GM18951 (cell line): ENCODE data around the gene RTEL1.
"Not testable (repeated sequence)": the region's sequence is repeated elsewhere in the genome, so short reads cannot be mapped to it uniquely, and the experiment has no call there.

Source experiments
- POLR2A ChIP-seq: IDR thresholded peaks from 4 replicates; pipeline ENCODE4 v1.6.1; 2011; ENCODE audit warnings: mild to moderate bottlenecking; ENCODE audit not compliant: insufficient read length, insufficient read depth; ENCODE audit errors: extremely low read depth
- in situ Hi-C: fragments of 300-500 bp; cut with MboI; formaldehyde crosslinking; loops from one replicate; pipeline ENCODE4 v1.12.0; 2022; ENCODE audit warnings: low sequenced_read_pairs, mixed read lengths, inconsistent platforms; ENCODE audit not compliant: unreplicated experiment

RTEL1 gene

DNA sequence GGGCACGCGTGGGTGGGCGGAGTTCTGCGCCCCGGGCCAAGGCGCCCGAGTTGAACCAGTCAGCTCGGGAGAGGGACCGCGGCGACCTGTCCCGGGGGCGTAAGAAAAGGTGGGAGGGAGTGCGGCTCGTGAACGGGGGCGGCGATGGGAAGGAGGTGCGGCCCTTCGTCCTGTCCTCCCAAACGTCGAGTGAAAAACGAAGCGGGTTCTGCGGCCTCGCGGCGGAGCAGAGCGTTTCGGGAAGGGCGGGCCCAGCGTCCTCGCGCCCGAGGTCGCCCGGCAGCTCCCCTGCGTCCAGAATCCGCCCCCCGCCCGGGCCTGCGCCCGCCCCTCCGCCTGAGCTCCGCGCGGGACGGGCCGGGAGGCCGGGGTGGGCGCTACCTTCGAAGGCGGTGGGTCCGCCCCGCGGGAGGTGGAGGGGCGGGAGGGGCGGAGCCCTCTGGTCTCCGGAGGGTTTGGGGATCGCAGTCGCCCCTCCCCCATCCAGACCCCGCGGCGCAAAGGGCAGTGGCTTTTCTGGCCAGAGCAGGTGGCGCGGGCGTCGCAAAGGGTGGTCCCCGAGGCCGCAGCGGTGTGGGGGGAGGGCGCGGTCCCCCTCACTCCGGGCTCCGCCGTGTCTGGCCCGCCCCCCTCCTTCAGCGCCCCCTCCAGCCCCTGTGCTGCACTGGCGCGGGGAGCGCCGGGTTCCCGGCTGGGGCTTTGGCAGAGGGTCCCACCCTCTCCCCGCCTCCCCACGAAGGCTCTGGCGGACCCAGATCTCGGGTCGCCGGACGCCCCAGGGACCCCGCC, 5.7 kb upstream of the RTEL1 start:
- in situ Hi-C loops = no loop called here
- TF ChIP-seq POLR2A = no peak

DNA sequence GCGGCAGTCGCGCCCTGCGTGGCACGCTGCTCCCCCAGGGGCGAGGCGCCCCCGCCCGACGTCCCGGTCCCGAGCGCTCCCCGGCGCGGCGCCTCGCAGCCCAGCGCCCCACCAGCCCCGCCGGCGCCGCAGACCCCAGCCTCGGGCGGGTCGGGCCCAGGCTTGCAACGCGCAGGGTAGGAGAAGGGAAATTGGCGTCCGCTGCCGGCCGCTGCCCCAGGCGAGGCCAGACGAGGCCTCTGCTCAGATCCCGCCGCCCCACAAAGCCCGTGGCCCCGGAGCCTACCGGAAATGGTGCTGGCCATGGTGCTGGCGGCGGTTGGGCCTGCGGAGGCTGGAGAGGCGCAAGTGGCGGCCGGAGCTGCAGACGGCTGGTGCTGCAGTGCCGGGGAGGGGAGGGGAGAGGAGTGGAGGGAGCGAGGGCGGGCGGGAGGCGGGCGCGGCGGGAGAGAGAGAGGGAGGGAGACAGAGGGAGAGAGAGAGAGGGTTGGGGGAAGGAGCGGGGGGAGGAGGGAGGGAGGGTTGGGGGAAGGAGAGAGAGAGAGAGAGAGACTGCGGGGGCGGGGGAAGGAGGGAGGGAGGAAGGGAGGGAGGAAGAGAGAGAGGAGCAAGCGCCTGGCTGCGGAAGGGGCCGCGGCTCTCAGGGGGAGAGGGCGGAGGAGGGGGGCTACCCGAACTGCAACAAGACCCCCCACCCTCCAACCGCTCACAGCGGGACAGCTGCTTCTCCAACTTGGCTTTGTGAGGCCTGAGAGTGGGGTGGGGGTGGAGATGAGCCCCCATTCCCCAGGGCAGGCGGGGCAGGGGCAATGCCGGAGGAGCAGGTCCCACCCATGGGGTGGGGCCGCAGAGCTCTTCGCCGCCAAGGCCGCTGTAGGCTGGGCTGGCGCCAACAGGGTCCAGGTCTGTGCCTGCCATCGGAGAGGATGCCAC, 4.8 kb upstream of the RTEL1 start, which contains the start of gene STMN3:
STMN3 (minus strand) TSS at position 384 of the 933 bp plus-strand sequence; CDS start at position 305, 79 bp downstream.
- no peak for TF ChIP-seq POLR2A
- in situ Hi-C loops = no loop called here

DNA sequence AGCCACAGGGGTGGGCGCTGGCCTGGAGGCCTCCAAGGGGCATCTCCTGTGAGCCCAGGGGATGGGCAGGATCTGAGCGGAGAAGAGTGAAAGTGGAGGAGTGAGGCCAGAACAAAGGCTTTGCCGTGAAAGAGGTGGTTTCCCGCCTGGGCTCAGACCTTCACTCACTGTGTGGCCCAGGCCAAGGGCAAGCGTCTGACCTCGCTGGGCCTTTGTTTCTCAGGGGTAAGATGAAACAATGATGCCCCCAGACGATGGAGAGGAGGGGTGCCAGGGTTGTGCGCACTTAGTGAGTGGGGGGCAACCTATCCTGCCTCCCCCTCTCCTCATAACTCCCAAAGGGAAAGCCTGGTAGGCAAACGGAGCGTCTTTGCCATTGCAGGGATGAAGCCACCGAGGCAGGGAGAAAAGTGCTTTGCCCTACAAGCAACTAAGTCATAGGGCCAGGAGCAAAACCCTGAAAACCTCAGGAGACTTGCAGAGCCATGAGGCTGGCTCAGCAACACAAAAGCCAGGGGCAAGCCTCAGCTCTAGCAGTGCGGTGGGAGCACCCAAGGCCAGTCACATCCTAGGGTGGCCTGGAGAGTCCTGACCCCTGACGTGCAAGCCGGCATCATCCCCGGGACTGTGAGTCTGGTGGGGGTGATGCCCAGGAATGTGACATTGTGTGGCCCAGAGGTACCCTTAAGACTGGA, 4.0 kb upstream of the RTEL1 start:
- no peak for TF ChIP-seq POLR2A
- in situ Hi-C loops = no loop called here

DNA sequence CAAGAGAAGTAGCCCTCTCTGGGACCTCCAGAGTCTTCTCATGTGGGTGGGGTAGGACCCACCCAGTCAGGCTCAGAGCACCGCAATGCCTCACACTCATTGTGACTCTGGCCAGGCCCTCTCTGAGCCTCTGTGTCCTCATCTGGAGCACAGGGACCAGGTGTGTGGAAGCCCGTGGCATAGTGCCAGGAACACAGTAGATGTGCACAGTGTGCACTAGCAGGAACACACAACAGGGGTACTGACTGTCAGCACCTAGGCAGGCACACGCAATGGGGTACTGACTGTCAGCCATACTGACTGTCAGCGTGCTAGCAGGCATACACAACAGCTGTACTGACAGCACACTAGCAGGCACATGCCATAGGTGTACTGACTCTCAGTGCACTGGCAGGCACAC, 2.9 kb upstream of the RTEL1 start:
- TF ChIP-seq POLR2A = no peak
- in situ Hi-C loops = no loop called here

DNA sequence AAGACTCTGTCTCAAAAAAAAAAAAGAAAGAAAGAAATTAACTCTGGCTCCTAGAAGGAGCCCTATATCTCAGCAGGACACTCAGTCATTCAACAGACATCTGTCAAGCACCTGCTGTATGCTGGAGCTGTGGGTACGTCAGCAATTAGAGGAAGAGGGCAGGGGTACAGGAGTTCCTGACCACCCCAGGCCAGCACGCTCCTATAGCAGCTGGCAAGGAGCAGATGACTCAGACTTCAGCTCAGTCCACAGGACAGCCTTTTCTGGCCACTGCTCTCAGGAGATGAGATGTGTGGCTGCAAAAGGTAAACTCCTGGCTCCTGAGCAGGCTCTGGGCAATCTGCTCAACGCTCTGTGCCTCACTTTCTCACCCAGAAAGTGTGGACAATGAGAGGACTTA, 1.7 kb upstream of the RTEL1 start:
- in situ Hi-C loops = no loop called here
- no peak for TF ChIP-seq POLR2A

DNA sequence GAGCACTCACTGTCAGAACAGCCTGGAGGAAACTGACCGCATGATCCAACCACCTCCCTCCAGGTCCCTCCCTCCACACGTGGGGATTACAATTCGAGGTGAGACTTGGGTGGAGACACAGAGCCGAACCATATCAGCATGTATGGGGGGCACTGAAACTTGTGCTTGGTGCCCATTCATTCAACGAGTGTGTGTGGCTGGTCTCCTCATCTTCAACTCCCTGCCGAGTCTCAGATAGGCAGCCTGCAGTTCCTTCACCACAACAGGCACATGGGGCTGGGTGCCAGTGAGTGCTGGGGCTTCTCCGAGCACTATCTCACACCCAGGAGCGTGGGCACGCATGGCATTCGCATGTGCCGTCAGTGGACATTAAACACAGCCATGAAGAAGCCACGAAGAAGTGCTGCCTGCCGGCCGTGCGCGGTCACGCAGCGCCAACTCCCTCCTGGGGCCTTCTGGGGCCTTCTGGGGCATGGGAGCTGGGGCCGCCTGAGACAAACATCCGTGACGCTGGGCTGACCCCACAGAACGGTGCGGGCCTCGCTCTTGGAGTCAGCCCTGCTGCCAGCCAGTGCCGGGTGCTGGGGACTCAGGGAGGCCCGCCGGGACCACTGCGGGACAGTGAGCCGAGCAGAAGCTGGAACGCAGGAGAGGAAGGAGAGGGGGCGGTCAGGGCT, 714 bp upstream of the RTEL1 start:
- in situ Hi-C loops = no loop called here

DNA sequence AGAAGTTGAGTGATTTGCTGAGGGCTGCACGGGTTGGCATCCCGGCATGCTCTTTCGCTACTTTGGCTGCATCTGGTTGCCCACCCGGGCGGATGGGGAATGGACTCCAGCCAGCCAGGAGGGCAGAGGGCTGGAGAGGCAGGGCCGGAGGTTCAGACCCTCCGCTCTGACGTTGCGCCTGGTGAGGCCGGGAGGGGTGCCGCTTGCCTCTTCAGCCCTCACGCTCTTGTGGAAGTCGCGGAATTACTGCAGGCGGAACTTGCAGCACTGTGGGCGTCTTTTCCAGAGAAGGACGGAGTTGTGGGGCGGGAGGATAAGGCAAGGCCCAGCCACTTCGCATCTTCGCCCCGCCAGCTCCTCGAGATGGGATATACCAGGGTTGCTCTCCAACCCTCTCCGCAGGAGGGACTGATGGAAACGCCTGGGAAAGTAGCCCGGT, 656 bp downstream of the RTEL1 start:
- no peak for TF ChIP-seq POLR2A
- in situ Hi-C loops = no loop called here

More for the DNA sequence above, 714 bp upstream of the RTEL1 start:
- TF ChIP-seq POLR2A = no peak

DNA sequence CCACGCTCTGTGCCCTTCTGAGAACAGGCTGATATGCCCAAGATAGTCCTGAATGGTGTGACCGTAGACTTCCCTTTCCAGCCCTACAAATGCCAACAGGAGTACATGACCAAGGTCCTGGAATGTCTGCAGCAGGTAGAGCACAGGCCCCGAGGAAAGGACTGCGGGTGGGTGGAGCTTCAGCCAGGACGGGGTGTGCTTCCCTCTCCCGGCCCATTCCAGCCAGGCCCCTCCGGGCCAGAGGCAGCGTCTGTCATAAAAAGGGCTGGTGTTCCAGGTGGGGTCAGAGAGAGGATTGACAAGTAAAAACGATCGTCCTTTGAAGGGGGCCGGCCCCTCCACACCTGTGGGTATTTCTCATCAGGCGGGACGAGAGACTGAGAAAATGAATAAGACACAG, 1.3 kb downstream of the RTEL1 start:
- TF ChIP-seq POLR2A = no peak
- in situ Hi-C loops = no loop called here

DNA sequence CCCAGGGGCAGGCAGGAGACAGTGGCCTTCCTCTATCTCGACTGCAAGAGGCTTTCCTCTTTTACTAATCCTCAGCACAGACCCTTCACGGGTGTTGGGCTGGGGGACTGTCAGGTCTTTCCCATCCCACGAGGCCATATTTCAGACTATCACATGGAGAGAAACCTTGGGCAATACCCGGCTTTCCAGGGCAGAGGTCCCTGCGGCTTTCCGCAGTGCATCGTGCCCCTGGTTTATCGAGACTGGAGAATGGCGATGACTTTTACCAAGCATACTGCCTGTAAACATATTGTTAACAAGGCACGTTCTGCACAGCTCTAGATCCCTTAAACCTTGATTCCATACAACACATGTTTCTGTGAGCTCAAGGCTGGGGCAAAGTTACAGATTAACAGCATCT, 2.1 kb downstream of the RTEL1 start:
- in situ Hi-C loops = not testable (repeated sequence)

DNA sequence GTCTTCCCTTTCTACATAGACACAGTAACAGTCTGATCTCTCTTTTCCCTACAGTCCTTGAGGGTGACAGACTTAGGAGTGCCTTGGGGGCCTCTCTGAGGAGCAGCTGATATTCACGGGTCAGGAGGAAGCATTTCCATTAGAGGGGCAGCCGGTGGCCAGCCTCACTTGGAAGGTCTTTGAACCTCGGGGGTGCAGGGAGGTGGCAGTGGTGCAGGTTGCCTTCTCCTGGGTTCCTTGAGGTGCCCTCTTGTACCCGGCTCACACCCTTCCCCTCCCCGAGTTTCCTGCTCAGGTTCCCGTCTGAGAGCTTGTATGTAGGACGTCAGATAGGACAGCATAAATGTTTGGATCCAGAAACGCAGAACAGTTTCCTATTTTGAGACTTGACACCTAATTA, 2.5 kb downstream of the RTEL1 start:
- no peak for TF ChIP-seq POLR2A
- in situ Hi-C loops = no loop called here

DNA sequence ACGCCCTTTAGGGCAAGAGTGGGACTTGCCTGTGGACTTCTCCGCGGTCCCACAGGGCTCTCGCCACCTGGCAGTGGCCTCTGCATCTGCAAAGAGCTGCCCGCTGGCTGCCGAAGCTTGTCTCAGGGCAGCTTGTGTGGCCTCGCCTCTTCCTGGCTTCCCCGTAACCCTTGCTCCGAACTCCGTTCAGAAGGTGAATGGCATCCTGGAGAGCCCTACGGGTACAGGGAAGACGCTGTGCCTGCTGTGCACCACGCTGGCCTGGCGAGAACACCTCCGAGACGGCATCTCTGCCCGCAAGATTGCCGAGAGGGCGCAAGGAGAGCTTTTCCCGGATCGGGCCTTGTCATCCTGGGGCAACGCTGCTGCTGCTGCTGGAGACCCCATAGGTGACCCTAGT, 3.0 kb downstream of the RTEL1 start:
- in situ Hi-C loops = no loop called here
- TF ChIP-seq POLR2A = no peak

DNA sequence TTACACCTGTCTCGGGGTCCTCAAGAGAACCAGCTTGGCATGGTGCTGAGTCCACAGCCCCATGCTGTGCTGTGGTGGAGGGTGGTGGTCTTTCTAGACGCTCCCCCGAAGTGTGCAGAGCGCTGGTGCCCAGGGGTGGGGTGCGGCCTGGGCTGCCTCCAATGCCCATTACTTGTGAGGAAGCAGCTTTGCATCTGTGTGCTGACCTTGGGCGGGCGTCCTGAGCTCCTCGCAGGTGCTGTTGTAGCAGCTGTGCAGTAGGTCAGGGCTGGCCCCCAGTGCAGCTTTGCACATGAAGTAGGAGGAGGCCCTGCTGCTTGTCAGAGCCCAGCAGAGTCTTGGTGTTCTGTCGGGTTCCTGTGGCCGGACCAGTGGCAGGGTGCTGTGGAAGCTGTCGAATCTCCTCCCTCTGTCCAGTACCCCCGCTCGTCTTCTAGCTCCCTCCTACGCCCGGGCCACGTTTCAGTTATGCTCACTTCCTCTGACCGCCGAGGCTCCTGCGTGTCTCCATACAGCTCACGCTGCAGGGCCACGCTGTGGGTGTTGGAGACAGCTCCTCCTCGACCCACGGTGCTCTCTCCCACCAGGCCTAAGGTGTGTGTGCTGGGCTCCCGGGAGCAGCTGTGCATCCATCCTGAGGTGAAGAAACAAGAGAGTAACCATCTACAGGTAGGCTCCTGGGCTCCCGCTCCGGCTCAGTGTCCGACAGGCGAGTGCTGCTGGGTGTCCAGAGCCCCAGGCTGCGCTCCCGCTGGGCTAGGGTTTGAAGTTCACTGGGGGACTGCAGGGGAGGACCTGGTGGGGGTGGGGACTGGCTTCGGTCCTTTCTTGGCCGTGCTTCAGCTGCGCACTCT, 4.1 kb downstream of the RTEL1 start:
- in situ Hi-C loops = no loop called here
- no peak for TF ChIP-seq POLR2A

DNA sequence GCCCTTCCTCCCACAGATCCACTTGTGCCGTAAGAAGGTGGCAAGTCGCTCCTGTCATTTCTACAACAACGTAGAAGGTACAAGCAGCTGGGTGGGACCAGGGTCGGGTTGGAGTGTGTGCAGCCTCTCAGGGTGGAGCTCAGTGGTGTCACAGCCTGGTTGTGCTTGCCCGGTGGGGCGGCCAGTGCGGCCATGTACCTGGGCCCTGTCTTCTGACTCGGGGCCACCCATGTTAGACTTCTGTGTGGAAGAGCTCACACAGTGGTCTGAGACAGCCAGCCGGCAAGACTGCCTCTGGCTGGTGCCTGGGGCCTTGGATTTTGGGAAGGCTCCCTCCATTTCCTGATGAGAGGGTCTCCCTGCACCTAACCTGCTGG, 4.7 kb downstream of the RTEL1 start:
- in situ Hi-C loops = no loop called here
- TF ChIP-seq POLR2A = no peak
